Vagina (tissue), 2 donors: ENCODE measurements around the gene NHLRC2. TPM values are rescaled to one million over a fixed set of nuclear protein-coding genes. Genes with fewer than 3 reads are reported as not detected.

Experiments
- DNase-seq, 2 donors: peaks; one replicate each; pipeline ENCODE4 v3.0.0-alpha.2; 2017; ENCODE audit errors: extremely low spot score in 2 of 2
- H3K27ac ChIP-seq: fragments of 200-600 bp; sonication (generic); one replicate; pipeline ENCODE4 v1.5.1; 2019
- H3K27me3 ChIP-seq: fragments of 200-600 bp; sonication (generic); one replicate; pipeline ENCODE4 v1.5.1; 2019
- H3K36me3 ChIP-seq, 2 donors: fragments of 200-600 bp; sonication (generic); one replicate each; pipeline ENCODE4 v1.5.1; 2017 to 2019
- H3K4me1 ChIP-seq: fragments of 200-600 bp; sonication (generic); one replicate; pipeline ENCODE4 v1.5.1; 2019
- H3K4me3 ChIP-seq, 2 donors: fragments of 200-600 bp; sonication (generic); 1 replicate in 1 of 2; 2 replicates in 1 of 2; pipeline ENCODE4 v1.5.1; 2016 to 2019
- H3K9me3 ChIP-seq: fragments of 200-600 bp; sonication (generic); one replicate; pipeline ENCODE4 v1.5.1; 2019
- POLR2A ChIP-seq, 2 donors: fragments of 450-650 bp; IDR thresholded peaks; one replicate each; pipeline ENCODE4 v1.6.1; 2017; ENCODE audit warnings: antibody characterized with exemption in 2 of 2, mild to moderate bottlenecking in 2 of 2, moderate library complexity in 2 of 2
- POLR2AphosphoS5 ChIP-seq, 2 donors: sonication (generic); formaldehyde crosslinking; IDR thresholded peaks; one replicate each; pipeline ENCODE4 v1.9.0; 2017; ENCODE audit warnings: antibody characterized with exemption in 2 of 2, mild to moderate bottlenecking in 2 of 2, low read depth in 1 of 2; ENCODE audit not compliant: insufficient read depth in 1 of 2
- intact Hi-C: fragments of 100-400 bp; cut with DNase I; formaldehyde crosslinking; loops from one replicate; pipeline ENCODE4 v1.15.1; 2023
- total RNA-seq: library from RNA; depleted of rRNA; stranded (reverse); fragments of >200 nt; gene quantifications from one replicate; pipeline ENCODE4 v1.2.3, GENCODE V29; 2016
- TF ChIP-seq, protein P1 (sequence below), 3 experiments: fragments of 450-650 bp in 2 of 3; fragments of 200-600 bp in 1 of 3; sonication (generic) in 1 of 3; IDR thresholded peaks; one replicate each; pipeline ENCODE4 v1.5.1; 2017 to 2019; ENCODE audit warnings: antibody characterized with exemption in 3 of 3, mild to moderate bottlenecking in 2 of 3, moderate library complexity in 2 of 3

Gene NHLRC2
- total RNA-seq, 1 donor from 2014 or later = 16.7 TPM

DNA sequence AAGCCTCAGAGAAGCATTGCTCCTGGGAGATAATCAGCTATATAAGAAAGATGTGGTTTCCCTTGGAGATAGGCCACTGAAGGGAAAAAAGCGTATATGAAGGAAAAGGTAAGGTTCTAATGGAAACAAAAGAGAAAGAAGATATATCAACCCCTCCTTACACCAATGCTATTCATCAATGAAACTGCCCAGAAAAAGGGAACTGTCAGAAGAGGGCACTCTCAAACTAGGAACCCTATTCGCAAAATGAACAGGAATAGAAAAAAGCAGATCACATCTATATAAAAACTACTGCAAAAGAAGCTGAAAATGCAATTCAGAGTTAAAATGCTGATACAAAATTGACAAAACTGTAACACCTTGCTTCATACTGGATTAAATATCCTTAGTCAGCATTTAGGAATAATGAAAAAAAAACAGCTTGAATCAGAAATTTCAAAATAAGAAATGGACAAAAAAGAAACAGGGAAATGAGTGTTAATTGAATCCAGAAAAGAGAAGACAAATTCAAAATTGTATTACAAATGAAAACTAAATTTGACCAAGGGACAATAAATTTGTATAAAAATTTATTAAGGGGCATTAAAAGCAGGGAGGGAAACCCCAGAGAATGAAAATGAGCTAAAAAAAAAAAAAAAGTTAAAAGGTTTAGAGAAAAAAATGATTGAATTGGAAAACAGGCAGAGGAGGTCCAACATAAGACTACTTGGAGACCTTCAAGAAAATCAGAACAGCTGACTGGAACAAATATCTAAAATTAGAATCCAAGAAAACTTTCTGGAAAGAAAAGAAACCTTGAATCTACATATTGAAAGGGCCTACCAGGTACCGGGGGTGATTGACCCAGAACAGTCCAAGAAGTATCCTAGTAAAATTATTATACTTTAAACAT, 17.9 kb downstream of the NHLRC2 start:
- Histone ChIP-seq H3K9me3 (peaks cover 4% of the 10 kb centered on the region), H3K36me3 (no peaks in the 10 kb centered on the region), H3K4me3 (no peak overlapping the region), H3K4me1 (peaks cover 5% of the 10 kb centered on the region), H3K27me3 (no peaks in the 10 kb centered on the region), H3K27ac (no peak overlapping the region)
- intact Hi-C loops = no loop called here
- DNase-seq = no peak
- TF ChIP-seq, protein P1, sequence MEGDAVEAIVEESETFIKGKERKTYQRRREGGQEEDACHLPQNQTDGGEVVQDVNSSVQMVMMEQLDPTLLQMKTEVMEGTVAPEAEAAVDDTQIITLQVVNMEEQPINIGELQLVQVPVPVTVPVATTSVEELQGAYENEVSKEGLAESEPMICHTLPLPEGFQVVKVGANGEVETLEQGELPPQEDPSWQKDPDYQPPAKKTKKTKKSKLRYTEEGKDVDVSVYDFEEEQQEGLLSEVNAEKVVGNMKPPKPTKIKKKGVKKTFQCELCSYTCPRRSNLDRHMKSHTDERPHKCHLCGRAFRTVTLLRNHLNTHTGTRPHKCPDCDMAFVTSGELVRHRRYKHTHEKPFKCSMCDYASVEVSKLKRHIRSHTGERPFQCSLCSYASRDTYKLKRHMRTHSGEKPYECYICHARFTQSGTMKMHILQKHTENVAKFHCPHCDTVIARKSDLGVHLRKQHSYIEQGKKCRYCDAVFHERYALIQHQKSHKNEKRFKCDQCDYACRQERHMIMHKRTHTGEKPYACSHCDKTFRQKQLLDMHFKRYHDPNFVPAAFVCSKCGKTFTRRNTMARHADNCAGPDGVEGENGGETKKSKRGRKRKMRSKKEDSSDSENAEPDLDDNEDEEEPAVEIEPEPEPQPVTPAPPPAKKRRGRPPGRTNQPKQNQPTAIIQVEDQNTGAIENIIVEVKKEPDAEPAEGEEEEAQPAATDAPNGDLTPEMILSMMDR (IDR thresholded peaks at IDR 0.05) = no peak
- TF ChIP-seq POLR2A (IDR thresholded peaks at IDR 0.05) (no peak), POLR2AphosphoS5 (IDR thresholded peaks at IDR 0.05; ENCODE audit: insufficient read depth in 1 of 2, low read depth in 1 of 2) (no peak)

GRCh38 chr10:113875212-113875611, 20.8 kb downstream of the NHLRC2 start:
- Histone ChIP-seq H3K36me3 (no peaks in the 10 kb centered on the region), H3K4me3 (no peak overlapping the region), H3K27ac (no peak overlapping the region), H3K4me1 (peaks cover 5% of the 10 kb centered on the region), H3K9me3 (peaks cover 4% of the 10 kb centered on the region), H3K27me3 (no peaks in the 10 kb centered on the region)
- no peak for DNase-seq
- TF ChIP-seq, protein P1 (IDR thresholded peaks at IDR 0.05) = no peak
- no peak for TF ChIP-seq POLR2AphosphoS5 (IDR thresholded peaks at IDR 0.05; ENCODE audit: insufficient read depth in 1 of 2, low read depth in 1 of 2)
- no peak for TF ChIP-seq POLR2A (IDR thresholded peaks at IDR 0.05)
- intact Hi-C loops = no loop called here

DNA sequence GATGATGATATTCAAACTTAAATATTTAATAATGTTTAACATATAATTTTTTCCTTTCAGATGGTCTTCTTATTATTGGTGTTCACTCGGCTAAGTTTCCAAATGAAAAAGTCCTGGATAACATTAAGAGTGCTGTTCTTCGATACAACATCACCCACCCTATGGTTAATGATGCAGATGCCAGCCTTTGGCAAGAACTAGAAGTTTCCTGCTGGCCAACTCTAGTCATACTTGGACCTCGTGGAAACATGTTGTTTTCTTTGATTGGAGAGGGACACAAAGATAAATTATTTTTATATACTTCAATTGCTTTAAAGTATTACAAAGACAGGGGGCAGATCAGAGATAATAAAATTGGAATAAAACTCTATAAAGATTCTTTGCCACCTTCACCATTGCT, 22.0 kb downstream of the NHLRC2 start:
- H3K4me1 ChIP-seq = peaks cover 5% of the 10 kb centered on the region
- H3K27ac ChIP-seq = no peak overlapping the region
- no peaks in the 10 kb centered on the region for H3K36me3 ChIP-seq
- no peak for TF ChIP-seq POLR2A (IDR thresholded peaks at IDR 0.05)
- TF ChIP-seq POLR2AphosphoS5 (IDR thresholded peaks at IDR 0.05; ENCODE audit: insufficient read depth in 1 of 2, low read depth in 1 of 2) = no peak
- TF ChIP-seq, protein P1 (IDR thresholded peaks at IDR 0.05) = no peak
- H3K9me3 ChIP-seq = peaks cover 4% of the 10 kb centered on the region
- DNase-seq = no peak
- H3K4me3 ChIP-seq = no peak overlapping the region
- H3K27me3 ChIP-seq = no peaks in the 10 kb centered on the region
- intact Hi-C loops = no loop called here

DNA sequence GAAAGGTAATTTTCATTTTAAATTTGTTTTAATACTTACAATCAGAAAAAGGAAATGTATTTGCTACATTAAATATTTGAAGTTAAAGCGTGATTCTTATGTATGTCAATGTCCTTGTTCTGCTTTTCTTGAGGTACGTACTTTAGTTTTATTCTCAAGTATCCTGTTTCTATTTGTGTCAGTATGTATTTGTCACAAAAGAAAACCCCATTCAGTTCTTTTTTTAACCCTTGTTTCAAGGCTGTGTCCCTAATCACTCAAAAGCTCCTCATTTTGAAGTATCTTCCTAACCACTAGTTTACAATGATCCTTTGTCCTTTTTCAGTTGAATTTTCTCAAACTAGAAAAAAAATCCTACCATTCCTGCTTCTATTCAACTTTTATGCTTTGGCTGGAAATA, 25.2 kb downstream of the NHLRC2 start:
- Histone ChIP-seq H3K4me3 (no peak overlapping the region), H3K27ac (no peak overlapping the region), H3K4me1 (peaks cover 5% of the 10 kb centered on the region), H3K27me3 (no peaks in the 10 kb centered on the region), H3K9me3 (no peaks in the 10 kb centered on the region), H3K36me3 (peaks cover 0 to 6% of the 10 kb centered on the region in 2 donors)
- intact Hi-C loops = no loop called here
- DNase-seq = no peak
- TF ChIP-seq POLR2AphosphoS5 (IDR thresholded peaks at IDR 0.05; ENCODE audit: insufficient read depth in 1 of 2, low read depth in 1 of 2) (no peak), POLR2A (IDR thresholded peaks at IDR 0.05) (no peak)
- TF ChIP-seq, protein P1 (IDR thresholded peaks at IDR 0.05) = no peak

DNA sequence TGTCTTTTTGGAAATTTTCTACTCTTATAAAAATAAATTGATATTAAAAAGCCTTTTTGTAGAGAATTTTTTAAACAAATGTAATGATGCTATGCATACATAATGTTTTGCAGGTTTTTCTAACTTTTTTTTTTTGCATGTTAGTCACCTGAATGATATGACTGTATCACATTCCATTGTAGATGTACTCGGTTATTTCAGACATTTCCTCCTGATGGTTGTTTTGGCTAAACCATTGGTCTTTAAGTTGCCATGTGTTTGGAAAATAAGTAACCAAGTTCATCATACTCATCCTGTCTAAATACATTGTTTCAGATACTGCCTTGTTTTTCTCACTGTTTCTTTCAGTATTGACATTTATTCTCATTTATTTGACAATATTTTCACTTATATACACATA, 25.8 kb downstream of the NHLRC2 start:
- no peak overlapping the region for H3K4me3 ChIP-seq
- H3K9me3 ChIP-seq = no peaks in the 10 kb centered on the region
- H3K4me1 ChIP-seq = peaks cover 3% of the 10 kb centered on the region
- intact Hi-C loops = no loop called here
- no peak overlapping the region for H3K27ac ChIP-seq
- peaks cover 0 to 10% of the 10 kb centered on the region in 2 donors for H3K36me3 ChIP-seq
- no peak for DNase-seq
- TF ChIP-seq POLR2A (IDR thresholded peaks at IDR 0.05) = no peak
- no peak for TF ChIP-seq POLR2AphosphoS5 (IDR thresholded peaks at IDR 0.05; ENCODE audit: insufficient read depth in 1 of 2, low read depth in 1 of 2)
- TF ChIP-seq, protein P1 (IDR thresholded peaks at IDR 0.05) = no peak
- no peaks in the 10 kb centered on the region for H3K27me3 ChIP-seq
